Measurements from ENCODE around the gene ARHGAP29. TPM values are rescaled to one million over a fixed set of nuclear protein-coding genes. Genes with fewer than 3 reads are reported as not detected.

Gene ARHGAP29
- total RNA-seq, 1 donor from 2014 or later = 19.9 TPM

GRCh38 chr1:94282143-94282711 lies 44.8 kb upstream of the ARHGAP29 start:
- no peaks in the 10 kb centered on the region for H3K27me3 Mint-ChIP-seq (ENCODE audit: low read depth, unreplicated experiment)

GRCh38 chr1:94281361-94282142 lies 44.2 kb upstream of the ARHGAP29 start:
- no peaks in the 10 kb centered on the region for H3K36me3 ChIP-seq (ENCODE audit: insufficient read depth, low read length)
- no peak overlapping the region for H3K4me3 ChIP-seq (ENCODE audit: insufficient read depth, low read depth, low read length)
- Mint-ChIP-seq H3K9me3 (ENCODE audit: unreplicated experiment) (no peaks in the 10 kb centered on the region), H3K27me3 (ENCODE audit: low read depth, unreplicated experiment) (no peaks in the 10 kb centered on the region), H3K4me3 (ENCODE audit: unreplicated experiment) (no peak overlapping the region), H3K36me3 (ENCODE audit: low read depth, unreplicated experiment) (no peaks in the 10 kb centered on the region), H3K27ac (ENCODE audit: unreplicated experiment) (no peak overlapping the region), H3K4me1 (ENCODE audit: low read depth, unreplicated experiment) (peaks cover 5% of the 10 kb centered on the region)
- no peaks in the 10 kb centered on the region for H3K9me3 ChIP-seq (ENCODE audit: insufficient read depth, low read depth, low read length)
- no peaks in the 10 kb centered on the region for H4K20me1 ChIP-seq (ENCODE audit: insufficient read depth, low read length)
- FAIRE-seq (no peak), DNase-seq (ENCODE audit: low read depth) (peak; percentile 62)
- H3K27ac ChIP-seq (ENCODE audit: low read depth, low read length) = peak overlapping the region; percentile 48
- peaks cover 26% of the 10 kb centered on the region for H3K4me1 ChIP-seq (ENCODE audit: insufficient read depth, low read length)
- peak overlapping the region; percentile 44 for H3K4me2 ChIP-seq (ENCODE audit: low read length)
- H3K27me3 ChIP-seq (ENCODE audit: insufficient read depth, low read length) = no peaks in the 10 kb centered on the region
- no peak for TF ChIP-seq EZH2 (IDR thresholded peaks at IDR 0.05; ENCODE audit: insufficient read depth, low read length)
- no peak for TF ChIP-seq CTCF (IDR thresholded peaks at IDR 0.05; ENCODE audit: insufficient read depth, low read depth, low read length)
- no peak overlapping the region for H2AFZ ChIP-seq (ENCODE audit: low read depth, low read length)
- H3K79me2 ChIP-seq (ENCODE audit: insufficient read depth, low read length) = no peaks in the 10 kb centered on the region
- H3K9ac ChIP-seq (ENCODE audit: low read length) = no peak overlapping the region

More at GRCh38 chr1:94282143-94282711, 44.8 kb upstream of the ARHGAP29 start:
- no peak overlapping the region for H2AFZ ChIP-seq (ENCODE audit: low read depth, low read length)
- no peaks in the 10 kb centered on the region for H3K9me3 Mint-ChIP-seq (ENCODE audit: unreplicated experiment)
- H3K9me3 ChIP-seq (ENCODE audit: insufficient read depth, low read depth, low read length) = no peaks in the 10 kb centered on the region
- no peak overlapping the region for H3K4me2 ChIP-seq (ENCODE audit: low read length)
- H3K4me1 ChIP-seq (ENCODE audit: insufficient read depth, low read length) = peaks cover 25% of the 10 kb centered on the region
- no peaks in the 10 kb centered on the region for H3K36me3 Mint-ChIP-seq (ENCODE audit: low read depth, unreplicated experiment)
- H3K9ac ChIP-seq (ENCODE audit: low read length) = no peak overlapping the region
- no peaks in the 10 kb centered on the region for H3K27me3 ChIP-seq (ENCODE audit: insufficient read depth, low read length)
- H3K4me3 ChIP-seq (ENCODE audit: insufficient read depth, low read depth, low read length) = no peak overlapping the region
- FAIRE-seq (no peak), DNase-seq (ENCODE audit: low read depth) (no peak)
- H3K27ac Mint-ChIP-seq (ENCODE audit: unreplicated experiment) = no peak overlapping the region
- H4K20me1 ChIP-seq (ENCODE audit: insufficient read depth, low read length) = no peaks in the 10 kb centered on the region
- H3K4me1 Mint-ChIP-seq (ENCODE audit: low read depth, unreplicated experiment) = peaks cover 5% of the 10 kb centered on the region
- H3K27ac ChIP-seq (ENCODE audit: low read depth, low read length) = no peak overlapping the region
- TF ChIP-seq CTCF (IDR thresholded peaks at IDR 0.05; ENCODE audit: insufficient read depth, low read depth, low read length) = no peak
- H3K4me3 Mint-ChIP-seq (ENCODE audit: unreplicated experiment) = no peak overlapping the region
- H3K79me2 ChIP-seq (ENCODE audit: insufficient read depth, low read length) = no peaks in the 10 kb centered on the region
- no peaks in the 10 kb centered on the region for H3K36me3 ChIP-seq (ENCODE audit: insufficient read depth, low read length)

GRCh38 chr1:94280541-94280940 lies 43.2 kb upstream of the ARHGAP29 start:
- Histone ChIP-seq H4K20me1 (ENCODE audit: insufficient read depth, low read length) (no peaks in the 10 kb centered on the region), H3K27me3 (ENCODE audit: insufficient read depth, low read length) (no peaks in the 10 kb centered on the region), H3K9me3 (ENCODE audit: insufficient read depth, low read depth, low read length) (no peaks in the 10 kb centered on the region), H3K4me2 (ENCODE audit: low read length) (no peak overlapping the region), H3K27ac (ENCODE audit: low read depth, low read length) (no peak overlapping the region), H3K9ac (ENCODE audit: low read length) (no peak overlapping the region), H3K4me1 (ENCODE audit: insufficient read depth, low read length) (peaks cover 26% of the 10 kb centered on the region), H3K4me3 (ENCODE audit: insufficient read depth, low read depth, low read length) (no peak overlapping the region), H2AFZ (ENCODE audit: low read depth, low read length) (no peak overlapping the region), H3K36me3 (ENCODE audit: insufficient read depth, low read length) (no peaks in the 10 kb centered on the region), H3K79me2 (ENCODE audit: insufficient read depth, low read length) (no peaks in the 10 kb centered on the region)
- H3K27ac Mint-ChIP-seq (ENCODE audit: unreplicated experiment) = no peak overlapping the region
- no peaks in the 10 kb centered on the region for H3K27me3 Mint-ChIP-seq (ENCODE audit: low read depth, unreplicated experiment)
- peaks cover 5% of the 10 kb centered on the region for H3K4me1 Mint-ChIP-seq (ENCODE audit: low read depth, unreplicated experiment)
- DNase-seq (ENCODE audit: low read depth) (no peak), FAIRE-seq (no peak)
- no peak overlapping the region for H3K4me3 Mint-ChIP-seq (ENCODE audit: unreplicated experiment)
- no peaks in the 10 kb centered on the region for H3K36me3 Mint-ChIP-seq (ENCODE audit: low read depth, unreplicated experiment)
- TF ChIP-seq CTCF (IDR thresholded peaks at IDR 0.05; ENCODE audit: insufficient read depth, low read depth, low read length) = no peak
- no peak for TF ChIP-seq EZH2 (IDR thresholded peaks at IDR 0.05; ENCODE audit: insufficient read depth, low read length)
- no peaks in the 10 kb centered on the region for H3K9me3 Mint-ChIP-seq (ENCODE audit: unreplicated experiment)

All from astrocyte (in vitro differentiated cells and primary cell).